Neural cell (in vitro differentiated cells): ENCODE measurements around the gene OR51E1. TPM values are rescaled to one million over a fixed set of nuclear protein-coding genes. Genes with fewer than 3 reads are reported as not detected.

Source experiments
- H2AFZ ChIP-seq: fragments of 200-600, 300-800 bp; sonication (generic), shearing (Covaris generic); 2 replicates; pipeline ENCODE4 v1.6.0; 2014; ENCODE audit warnings: low read depth, mild to moderate bottlenecking, antibody characterized with exemption, low read length, moderate library complexity
- H3F3A ChIP-seq: fragments of 200-600 bp; shearing (Covaris generic); 2 replicates; pipeline ENCODE4 v1.6.1; 2016; ENCODE audit warnings: mild to moderate bottlenecking, moderate library complexity, mixed read lengths, antibody characterized with exemption, low read length; ENCODE audit not compliant: insufficient read depth, poor library complexity, severe bottlenecking
- H3K27ac ChIP-seq: fragments of 200-600, 300-800 bp; sonication (generic), shearing (Covaris generic); 2 replicates; pipeline ENCODE4 v1.5.1; 2014; ENCODE audit warnings: mild to moderate bottlenecking, low read length, moderate library complexity
- H3K27me3 ChIP-seq: fragments of 300-800, 200-600 bp; sonication (generic), shearing (Covaris generic); 2 replicates; pipeline ENCODE4 v1.6.0; 2014; ENCODE audit warnings: mild to moderate bottlenecking, low read depth, low read length, moderate library complexity; ENCODE audit not compliant: insufficient read depth
- H3K36me3 ChIP-seq: fragments of 300-800, 200-600 bp; sonication (generic), shearing (Covaris generic); 2 replicates; pipeline ENCODE4 v1.5.1; 2014; ENCODE audit warnings: mild to moderate bottlenecking, antibody characterized with exemption, low read length, moderate library complexity; ENCODE audit not compliant: insufficient read depth
- H3K4me2 ChIP-seq: fragments of 300-800, 200-600 bp; sonication (generic), shearing (Covaris generic); 2 replicates; pipeline ENCODE4 v1.6.0; 2014; ENCODE audit warnings: mild to moderate bottlenecking, low read length
- H3K4me3 ChIP-seq: fragments of 300-800, 200-600 bp; sonication (generic), shearing (Covaris generic); 2 replicates; pipeline ENCODE4 v1.5.1; 2014; ENCODE audit warnings: mild to moderate bottlenecking, low read length, moderate library complexity
- H3K79me2 ChIP-seq: fragments of 200-600 bp; shearing (Covaris generic); replicated peaks from 2 replicates; pipeline ENCODE4 v1.6.0; 2014; ENCODE audit warnings: mild to moderate bottlenecking, low read length, moderate library complexity; ENCODE audit not compliant: insufficient read depth
- H3K9ac ChIP-seq: fragments of 300-800, 200-600 bp; sonication (generic), shearing (Covaris generic); 2 replicates; pipeline ENCODE4 v1.6.1; 2016; ENCODE audit warnings: mild to moderate bottlenecking, low read length, mixed read lengths
- H3K9me2 ChIP-seq: fragments of 200-600 bp; shearing (Covaris generic); 2 replicates; pipeline ENCODE4 v1.6.1; 2016; ENCODE audit warnings: mild to moderate bottlenecking, low read length, mixed read lengths; ENCODE audit not compliant: insufficient read depth
- H3K9me3 ChIP-seq: fragments of 200-600, 300-800 bp; sonication (generic), shearing (Covaris generic); 2 replicates; pipeline ENCODE4 v1.6.1; 2016; ENCODE audit warnings: mild to moderate bottlenecking, mixed run types, low read length, moderate library complexity, mixed read lengths
- H4K20me1 ChIP-seq: fragments of 200-600 bp; shearing (Covaris generic); 2 replicates; pipeline ENCODE4 v1.6.1; 2016; ENCODE audit warnings: mild to moderate bottlenecking, mixed run types; ENCODE audit not compliant: insufficient read depth
- CTCF ChIP-seq: fragments of 450-650 bp; IDR thresholded peaks from 2 replicates; pipeline ENCODE4 v1.5.1; 2014; ENCODE audit warnings: antibody characterized with exemption, mild to moderate bottlenecking, moderate library complexity; ENCODE audit not compliant: poor library complexity, severe bottlenecking
- EP300 ChIP-seq: fragments of 450-650 bp; conservative IDR thresholded peaks from 2 replicates; pipeline ENCODE4 v1.6.1; 2014; ENCODE audit warnings: antibody characterized with exemption, mild to moderate bottlenecking, moderate library complexity; ENCODE audit not compliant: poor library complexity, severe bottlenecking
- EZH2 ChIP-seq: fragments of 200-600, 300-800 bp; shearing (Covaris generic), sonication (generic); IDR thresholded peaks from 2 replicates; pipeline ENCODE4 v1.6.1; 2014; ENCODE audit warnings: antibody characterized with exemption, low read length, borderline replicate concordance, mild to moderate bottlenecking; ENCODE audit not compliant: insufficient read depth, poor library complexity, severe bottlenecking
- MXI1 ChIP-seq: fragments of 450-650 bp; conservative IDR thresholded peaks from 2 replicates; pipeline ENCODE4 v1.6.1; 2014; ENCODE audit warnings: antibody characterized with exemption, mild to moderate bottlenecking; ENCODE audit not compliant: poor library complexity, severe bottlenecking
- POLR2AphosphoS5 ChIP-seq: IDR thresholded peaks from 2 replicates; pipeline ENCODE4 v1.6.1; 2012
- RAD21 ChIP-seq: fragments of 450-650 bp; conservative IDR thresholded peaks from 2 replicates; pipeline ENCODE4 v1.6.1; 2014; ENCODE audit warnings: antibody characterized with exemption, mild to moderate bottlenecking, moderate library complexity
- REST ChIP-seq: IDR thresholded peaks from 2 replicates; pipeline ENCODE4 v1.6.1; 2012; ENCODE audit warnings: borderline replicate concordance
- SMC3 ChIP-seq: fragments of 450-650 bp; conservative IDR thresholded peaks from 2 replicates; pipeline ENCODE4 v1.6.1; 2014; ENCODE audit warnings: antibody characterized with exemption, mild to moderate bottlenecking, moderate library complexity; ENCODE audit not compliant: poor library complexity
- TAF1 ChIP-seq: IDR thresholded peaks from 2 replicates; pipeline ENCODE4 v1.6.1; 2012; ENCODE audit warnings: low read depth
- polyA plus RNA-seq: library from polyadenylated mRNA; depleted of rRNA; stranded (reverse); fragments of >200 nt; gene quantifications from 2 replicates; pipeline ENCODE4 v1.2.3, GENCODE V29; 2014

OR51E1 gene
- polyA plus RNA-seq, 1 donor from 2014 or later, result not detected

- H3K79me2 ChIP-seq, result no peaks in the 10 kb centered on the region
- no peaks in the 10 kb centered on the region for H4K20me1 ChIP-seq
- peaks cover 6% of the 10 kb centered on the region for H3F3A ChIP-seq
- TF ChIP-seq EZH2, result no peak
- TF ChIP-seq CTCF, result no peak
- TF ChIP-seq POLR2AphosphoS5, result peak; percentile 66
- peak; percentile 23 for TF ChIP-seq SMC3
- peak; percentile 57 for TF ChIP-seq REST
- peak; percentile 47 for TF ChIP-seq MXI1
- no peak for TF ChIP-seq EP300
- TF ChIP-seq RAD21, result no peak
- TF ChIP-seq TAF1, result no peak
- H2AFZ ChIP-seq, result peak within 1 kb of the TSS; percentile 51
- H3K4me2 ChIP-seq, result peak within 1 kb of the TSS; percentile 74
- no peaks in the 10 kb centered on the region for H3K36me3 ChIP-seq
- no peaks in the 10 kb centered on the region for H3K9me3 ChIP-seq
- H3K27ac ChIP-seq, result peak within 1 kb of the TSS; percentile 46
- H3K9ac ChIP-seq, result peak within 1 kb of the TSS; percentile 69
- no peaks in the 10 kb centered on the region for H3K9me2 ChIP-seq
- no peaks in the 10 kb centered on the region for H3K27me3 ChIP-seq
- peak within 1 kb of the TSS; percentile 76 for H3K4me3 ChIP-seq
Measured at GRCh38 chr11:4607781-4608666, 35.8 kb upstream of the OR51E1 start, which contains the start of gene TRIM68. TSS of gene TRIM68 (minus strand) at chr11:4608231. CDS start at chr11:4605504, 2,727 bp downstream.

- Histone ChIP-seq H3K79me2 (no peaks in the 10 kb centered on the region), H3K36me3 (no peaks in the 10 kb centered on the region), H2AFZ (no peak overlapping the region), H3K27ac (no peak overlapping the region), H3K4me2 (no peak overlapping the region), H3K9me3 (no peaks in the 10 kb centered on the region), H3K4me3 (no peak overlapping the region), H3K9ac (no peak overlapping the region), H3K9me2 (no peaks in the 10 kb centered on the region), H3K27me3 (no peaks in the 10 kb centered on the region), H4K20me1 (no peaks in the 10 kb centered on the region), H3F3A (peaks cover 6% of the 10 kb centered on the region)
- TF ChIP-seq CTCF, result no peak
- TF ChIP-seq EP300, result no peak
- TF ChIP-seq REST, result no peak
- TF ChIP-seq RAD21, result no peak
- TF ChIP-seq POLR2AphosphoS5, result no peak
- no peak for TF ChIP-seq SMC3
- no peak for TF ChIP-seq TAF1
- no peak for TF ChIP-seq EZH2
- no peak for TF ChIP-seq MXI1
Measured at GRCh38 chr11:4610258-4610935, 33.4 kb upstream of the OR51E1 start.
